Effector CD8-positive, alpha-beta T cell (primary cell): ENCODE measurements around the gene ZNF831.

Experiments
- DNase-seq: peaks from one replicate; lab custom pipeline; 2025; lab: John Stamatoyannopoulos, UW

Gene ZNF831

GRCh38 chr20:59157531-59157930 lies 6.1 kb upstream of the ZNF831 start:
- no peak for DNase-seq

GRCh38 chr20:59157961-59158541 lies 5.6 kb upstream of the ZNF831 start:
- DNase-seq: no peak

GRCh38 chr20:59158673-59159072 lies 4.9 kb upstream of the ZNF831 start:
- DNase-seq: no peak

GRCh38 chr20:59159091-59159490 lies 4.5 kb upstream of the ZNF831 start:
- DNase-seq: no peak

- peak; percentile 59 for DNase-seq
These were observed 3.9 kb upstream of the ZNF831 start for GRCh38 chr20:59159493-59160376.

GRCh38 chr20:59160389-59161115 lies 3.1 kb upstream of the ZNF831 start:
- no peak for DNase-seq

- no peak for DNase-seq
These were observed 1.9 kb upstream of the ZNF831 start for GRCh38 chr20:59161721-59162120.

- no peak for DNase-seq
These were observed 1.2 kb downstream of the ZNF831 start for GRCh38 chr20:59164686-59165391.

GRCh38 chr20:59165396-59165795 lies 1.8 kb downstream of the ZNF831 start:
- no peak for DNase-seq

- DNase-seq: no peak
These were observed 2.5 kb downstream of the ZNF831 start for GRCh38 chr20:59165891-59166709.

- DNase-seq: no peak
These were observed 7.1 kb downstream of the ZNF831 start for GRCh38 chr20:59170406-59171349.

GRCh38 chr20:59171986-59172385 lies 8.4 kb downstream of the ZNF831 start:
- DNase-seq: no peak

- no peak for DNase-seq
These were observed 10.4 kb downstream of the ZNF831 start for GRCh38 chr20:59173938-59174491.

GRCh38 chr20:59175002-59175401 lies 11.4 kb downstream of the ZNF831 start:
- DNase-seq: no peak

GRCh38 chr20:59175861-59176260 lies 12.2 kb downstream of the ZNF831 start:
- DNase-seq: no peak

- no peak for DNase-seq
These were observed 13.2 kb downstream of the ZNF831 start for GRCh38 chr20:59176812-59177211.

- DNase-seq: no peak
These were observed 13.9 kb downstream of the ZNF831 start for GRCh38 chr20:59177266-59178250.

- no peak for DNase-seq
These were observed 15.5 kb downstream of the ZNF831 start for GRCh38 chr20:59178983-59179595.
